Measurements from ENCODE around the gene CCKAR. TPM values are rescaled to one million over a fixed set of nuclear protein-coding genes. Genes with fewer than 3 reads are reported as not detected.

CCKAR gene
- total RNA-seq, 4 donors from 2014 or later = not detected

DNA sequence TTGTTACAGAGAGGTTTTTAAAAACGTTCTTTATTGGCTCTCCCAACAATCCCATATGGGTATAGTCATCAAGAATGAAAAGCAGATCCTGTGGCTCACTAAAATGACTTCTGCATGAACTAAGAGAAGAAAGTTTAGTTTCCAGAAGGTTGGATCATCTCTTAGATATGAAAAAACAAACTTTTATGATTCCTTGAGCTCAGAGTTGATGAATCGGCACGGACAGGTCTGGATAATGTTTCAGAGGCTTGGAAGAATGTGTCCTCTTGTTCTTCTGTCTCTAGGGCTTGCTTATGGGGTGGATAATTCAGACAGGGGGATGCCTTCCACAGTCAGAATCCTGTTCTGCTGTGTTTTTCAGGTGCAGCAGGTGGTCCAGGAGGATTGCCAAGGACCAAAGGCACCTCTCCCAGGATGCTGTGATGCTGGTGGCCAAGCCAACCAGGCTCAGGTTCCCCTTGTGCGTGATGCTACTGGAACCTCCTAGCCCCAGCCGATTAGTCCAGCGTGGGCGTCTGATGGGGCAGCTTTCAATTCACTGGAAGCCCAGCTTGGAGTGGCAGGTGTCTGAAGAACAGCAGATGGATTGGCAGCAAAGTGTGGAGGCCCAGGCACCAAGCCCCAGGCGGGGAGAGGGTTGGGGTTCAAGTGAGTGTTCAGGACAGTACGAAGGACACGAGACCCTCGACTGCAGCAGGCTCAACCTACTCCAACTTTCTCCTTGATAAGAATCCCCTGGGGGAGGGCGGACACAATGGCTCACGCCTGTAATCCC, 30.3 kb downstream of the CCKAR start:
- TF ChIP-seq CTCF (IDR thresholded peaks at IDR 0.05 in 4 of 5, conservative IDR thresholded peaks at IDR 0.05 in 1 of 5) (no peak), POLR2A (IDR thresholded peaks at IDR 0.05) (no peak)
- H3K27me3 ChIP-seq = no peaks in the 10 kb centered on the region
- H3K4me1 ChIP-seq = no peaks in the 10 kb centered on the region
- no peak for DNase-seq
- intact Hi-C loops (cut with DNase I; ENCODE audit: low total_unique reads) = loop anchor here (1.0 to 5.0 kb wide), 2 partner anchors 262 to 550 kb away; no protein-coding TSS in a partner anchor
- H3K4me3 ChIP-seq = no peak overlapping the region
- ATAC-seq = no peak
- no peak overlapping the region for H3K27ac ChIP-seq
- in situ Hi-C loops (cut with MboI; ENCODE audit: low sequenced_read_pairs in 4 of 4) = loop anchor here (5.0 to 25.0 kb wide), 7 partner anchors 102 to 552 kb away; no protein-coding TSS in a partner anchor
- no peaks in the 10 kb centered on the region for H3K9me3 ChIP-seq
- H3K36me3 ChIP-seq = no peaks in the 10 kb centered on the region

- ATAC-seq (peak in 1 of 2 donors; percentile 62), DNase-seq (no peak)
- in situ Hi-C loops (cut with MboI; ENCODE audit: low sequenced_read_pairs in 4 of 4) = loop anchor here (5.0 to 25.0 kb wide), 7 partner anchors 103 to 553 kb away; no protein-coding TSS in a partner anchor
- H3K4me1 ChIP-seq = no peaks in the 10 kb centered on the region
- H3K9me3 ChIP-seq = no peaks in the 10 kb centered on the region
- TF ChIP-seq POLR2A (IDR thresholded peaks at IDR 0.05) (no peak), CTCF (IDR thresholded peaks at IDR 0.05 in 4 of 5, conservative IDR thresholded peaks at IDR 0.05 in 1 of 5) (peak in 3 of 5 experiments; percentile 45 to 53 (median 52))
- no peak overlapping the region for H3K27ac ChIP-seq
- intact Hi-C loops (cut with DNase I; ENCODE audit: low total_unique reads) = loop anchor here (1.0 kb wide), 1 partner anchor 551 kb away; no protein-coding TSS in a partner anchor
- no peaks in the 10 kb centered on the region for H3K36me3 ChIP-seq
- H3K4me3 ChIP-seq = no peak overlapping the region
- no peaks in the 10 kb centered on the region for H3K27me3 ChIP-seq
These were observed 31.1 kb downstream of the CCKAR start for GRCh38 chr4:26459054-26459755.

- Histone ChIP-seq H3K4me3 (no peak overlapping the region), H3K27me3 (no peaks in the 10 kb centered on the region), H3K9me3 (no peaks in the 10 kb centered on the region), H3K27ac (no peak overlapping the region), H3K36me3 (no peaks in the 10 kb centered on the region), H3K4me1 (no peaks in the 10 kb centered on the region)
- intact Hi-C loops (cut with DNase I; ENCODE audit: low total_unique reads) = no loop called here
- DNase-seq (no peak), ATAC-seq (no peak)
- in situ Hi-C loops (cut with MboI; ENCODE audit: low sequenced_read_pairs in 4 of 4) = loop anchor here (5.0 to 25.0 kb wide), 7 partner anchors 104 to 554 kb away; no protein-coding TSS in a partner anchor
- TF ChIP-seq CTCF (IDR thresholded peaks at IDR 0.05 in 4 of 5, conservative IDR thresholded peaks at IDR 0.05 in 1 of 5) = no peak
- no peak for TF ChIP-seq POLR2A (IDR thresholded peaks at IDR 0.05)
These were observed 32.1 kb downstream of the CCKAR start for GRCh38 chr4:26458157-26458561.

DNA sequence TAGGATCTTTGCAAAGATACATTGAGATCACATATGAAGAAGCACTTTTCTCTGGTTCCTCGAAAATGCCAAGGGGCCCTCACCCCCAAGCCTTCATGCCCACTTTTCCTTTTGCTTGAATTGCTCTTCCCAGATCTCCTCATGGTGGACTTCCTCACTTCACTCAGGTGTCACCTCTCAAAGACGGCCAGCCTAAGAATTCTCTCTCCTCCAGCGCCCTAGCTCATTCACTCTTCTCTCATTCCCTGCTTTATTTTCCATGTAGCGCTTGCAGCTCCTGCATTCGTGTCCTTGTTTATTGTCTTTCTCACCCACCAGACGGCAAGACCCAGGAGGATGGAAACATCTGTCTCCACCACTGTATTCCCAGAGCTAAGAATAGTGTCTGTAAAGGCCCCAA, 32.9 kb downstream of the CCKAR start:
- TF ChIP-seq CTCF (IDR thresholded peaks at IDR 0.05 in 4 of 5, conservative IDR thresholded peaks at IDR 0.05 in 1 of 5) (no peak), POLR2A (IDR thresholded peaks at IDR 0.05) (no peak)
- no peaks in the 10 kb centered on the region for H3K9me3 ChIP-seq
- no peak overlapping the region for H3K27ac ChIP-seq
- in situ Hi-C loops (cut with MboI; ENCODE audit: low sequenced_read_pairs in 4 of 4) = loop anchor here (5.0 to 25.0 kb wide), 7 partner anchors 105 to 555 kb away; no protein-coding TSS in a partner anchor
- intact Hi-C loops (cut with DNase I; ENCODE audit: low total_unique reads) = no loop called here
- no peaks in the 10 kb centered on the region for H3K4me1 ChIP-seq
- H3K4me3 ChIP-seq = no peak overlapping the region
- H3K27me3 ChIP-seq = no peaks in the 10 kb centered on the region
- no peak for ATAC-seq
- no peaks in the 10 kb centered on the region for H3K36me3 ChIP-seq
- no peak for DNase-seq
